Measurements from ENCODE around the gene CREBRF. TPM values are rescaled to one million over a fixed set of nuclear protein-coding genes. Genes with fewer than 3 reads are reported as not detected.

Gene CREBRF
- total and polyA plus RNA-seq, 2 of the 8 experiments (the other 6 are each of a cell fraction or from before 2014, with no cell fraction given): 1.2 to 4.7 TPM

DNA sequence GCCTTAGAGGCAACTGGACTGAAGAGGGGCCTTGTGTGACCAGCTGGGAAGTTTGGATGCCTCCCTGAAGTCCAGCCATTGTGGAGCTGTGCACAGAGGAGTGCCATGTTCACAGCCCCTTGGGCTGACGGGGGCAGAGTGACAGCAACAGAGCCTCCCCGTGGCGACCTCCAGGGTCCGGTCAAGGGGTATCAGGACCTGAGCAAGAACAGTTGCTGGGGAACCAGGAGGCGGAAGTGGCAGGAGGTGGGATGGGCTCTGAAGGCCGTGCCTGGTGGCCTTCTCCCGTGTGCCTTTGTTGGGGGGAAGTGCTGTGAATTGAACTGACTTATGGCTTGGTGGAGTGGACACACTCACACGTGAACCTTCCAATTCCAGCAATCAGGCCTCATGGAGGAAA, 102.2 kb downstream of the CREBRF start (continued):
- TF ChIP-seq, protein P1, sequence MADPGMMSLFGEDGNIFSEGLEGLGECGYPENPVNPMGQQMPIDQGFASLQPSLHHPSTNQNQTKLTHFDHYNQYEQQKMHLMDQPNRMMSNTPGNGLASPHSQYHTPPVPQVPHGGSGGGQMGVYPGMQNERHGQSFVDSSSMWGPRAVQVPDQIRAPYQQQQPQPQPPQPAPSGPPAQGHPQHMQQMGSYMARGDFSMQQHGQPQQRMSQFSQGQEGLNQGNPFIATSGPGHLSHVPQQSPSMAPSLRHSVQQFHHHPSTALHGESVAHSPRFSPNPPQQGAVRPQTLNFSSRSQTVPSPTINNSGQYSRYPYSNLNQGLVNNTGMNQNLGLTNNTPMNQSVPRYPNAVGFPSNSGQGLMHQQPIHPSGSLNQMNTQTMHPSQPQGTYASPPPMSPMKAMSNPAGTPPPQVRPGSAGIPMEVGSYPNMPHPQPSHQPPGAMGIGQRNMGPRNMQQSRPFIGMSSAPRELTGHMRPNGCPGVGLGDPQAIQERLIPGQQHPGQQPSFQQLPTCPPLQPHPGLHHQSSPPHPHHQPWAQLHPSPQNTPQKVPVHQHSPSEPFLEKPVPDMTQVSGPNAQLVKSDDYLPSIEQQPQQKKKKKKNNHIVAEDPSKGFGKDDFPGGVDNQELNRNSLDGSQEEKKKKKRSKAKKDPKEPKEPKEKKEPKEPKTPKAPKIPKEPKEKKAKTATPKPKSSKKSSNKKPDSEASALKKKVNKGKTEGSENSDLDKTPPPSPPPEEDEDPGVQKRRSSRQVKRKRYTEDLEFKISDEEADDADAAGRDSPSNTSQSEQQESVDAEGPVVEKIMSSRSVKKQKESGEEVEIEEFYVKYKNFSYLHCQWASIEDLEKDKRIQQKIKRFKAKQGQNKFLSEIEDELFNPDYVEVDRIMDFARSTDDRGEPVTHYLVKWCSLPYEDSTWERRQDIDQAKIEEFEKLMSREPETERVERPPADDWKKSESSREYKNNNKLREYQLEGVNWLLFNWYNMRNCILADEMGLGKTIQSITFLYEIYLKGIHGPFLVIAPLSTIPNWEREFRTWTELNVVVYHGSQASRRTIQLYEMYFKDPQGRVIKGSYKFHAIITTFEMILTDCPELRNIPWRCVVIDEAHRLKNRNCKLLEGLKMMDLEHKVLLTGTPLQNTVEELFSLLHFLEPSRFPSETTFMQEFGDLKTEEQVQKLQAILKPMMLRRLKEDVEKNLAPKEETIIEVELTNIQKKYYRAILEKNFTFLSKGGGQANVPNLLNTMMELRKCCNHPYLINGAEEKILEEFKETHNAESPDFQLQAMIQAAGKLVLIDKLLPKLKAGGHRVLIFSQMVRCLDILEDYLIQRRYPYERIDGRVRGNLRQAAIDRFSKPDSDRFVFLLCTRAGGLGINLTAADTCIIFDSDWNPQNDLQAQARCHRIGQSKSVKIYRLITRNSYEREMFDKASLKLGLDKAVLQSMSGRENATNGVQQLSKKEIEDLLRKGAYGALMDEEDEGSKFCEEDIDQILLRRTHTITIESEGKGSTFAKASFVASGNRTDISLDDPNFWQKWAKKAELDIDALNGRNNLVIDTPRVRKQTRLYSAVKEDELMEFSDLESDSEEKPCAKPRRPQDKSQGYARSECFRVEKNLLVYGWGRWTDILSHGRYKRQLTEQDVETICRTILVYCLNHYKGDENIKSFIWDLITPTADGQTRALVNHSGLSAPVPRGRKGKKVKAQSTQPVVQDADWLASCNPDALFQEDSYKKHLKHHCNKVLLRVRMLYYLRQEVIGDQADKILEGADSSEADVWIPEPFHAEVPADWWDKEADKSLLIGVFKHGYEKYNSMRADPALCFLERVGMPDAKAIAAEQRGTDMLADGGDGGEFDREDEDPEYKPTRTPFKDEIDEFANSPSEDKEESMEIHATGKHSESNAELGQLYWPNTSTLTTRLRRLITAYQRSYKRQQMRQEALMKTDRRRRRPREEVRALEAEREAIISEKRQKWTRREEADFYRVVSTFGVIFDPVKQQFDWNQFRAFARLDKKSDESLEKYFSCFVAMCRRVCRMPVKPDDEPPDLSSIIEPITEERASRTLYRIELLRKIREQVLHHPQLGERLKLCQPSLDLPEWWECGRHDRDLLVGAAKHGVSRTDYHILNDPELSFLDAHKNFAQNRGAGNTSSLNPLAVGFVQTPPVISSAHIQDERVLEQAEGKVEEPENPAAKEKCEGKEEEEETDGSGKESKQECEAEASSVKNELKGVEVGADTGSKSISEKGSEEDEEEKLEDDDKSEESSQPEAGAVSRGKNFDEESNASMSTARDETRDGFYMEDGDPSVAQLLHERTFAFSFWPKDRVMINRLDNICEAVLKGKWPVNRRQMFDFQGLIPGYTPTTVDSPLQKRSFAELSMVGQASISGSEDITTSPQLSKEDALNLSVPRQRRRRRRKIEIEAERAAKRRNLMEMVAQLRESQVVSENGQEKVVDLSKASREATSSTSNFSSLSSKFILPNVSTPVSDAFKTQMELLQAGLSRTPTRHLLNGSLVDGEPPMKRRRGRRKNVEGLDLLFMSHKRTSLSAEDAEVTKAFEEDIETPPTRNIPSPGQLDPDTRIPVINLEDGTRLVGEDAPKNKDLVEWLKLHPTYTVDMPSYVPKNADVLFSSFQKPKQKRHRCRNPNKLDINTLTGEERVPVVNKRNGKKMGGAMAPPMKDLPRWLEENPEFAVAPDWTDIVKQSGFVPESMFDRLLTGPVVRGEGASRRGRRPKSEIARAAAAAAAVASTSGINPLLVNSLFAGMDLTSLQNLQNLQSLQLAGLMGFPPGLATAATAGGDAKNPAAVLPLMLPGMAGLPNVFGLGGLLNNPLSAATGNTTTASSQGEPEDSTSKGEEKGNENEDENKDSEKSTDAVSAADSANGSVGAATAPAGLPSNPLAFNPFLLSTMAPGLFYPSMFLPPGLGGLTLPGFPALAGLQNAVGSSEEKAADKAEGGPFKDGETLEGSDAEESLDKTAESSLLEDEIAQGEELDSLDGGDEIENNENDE (IDR thresholded peaks at IDR 0.05; ENCODE audit: insufficient replicate concordance, low read length): no peak

Measured in H1 (cell line).